Activated T-cell treated with anti-CD3 and anti-CD28 coated beads for 48 hours (primary cell): Measurements from ENCODE around the gene TRIM67.

Experiments
- DNase-seq: peaks from one replicate; pipeline ENCODE4 v3.0.0-alpha.2; 2020; ENCODE audit warnings: low read depth

Gene TRIM67

DNA sequence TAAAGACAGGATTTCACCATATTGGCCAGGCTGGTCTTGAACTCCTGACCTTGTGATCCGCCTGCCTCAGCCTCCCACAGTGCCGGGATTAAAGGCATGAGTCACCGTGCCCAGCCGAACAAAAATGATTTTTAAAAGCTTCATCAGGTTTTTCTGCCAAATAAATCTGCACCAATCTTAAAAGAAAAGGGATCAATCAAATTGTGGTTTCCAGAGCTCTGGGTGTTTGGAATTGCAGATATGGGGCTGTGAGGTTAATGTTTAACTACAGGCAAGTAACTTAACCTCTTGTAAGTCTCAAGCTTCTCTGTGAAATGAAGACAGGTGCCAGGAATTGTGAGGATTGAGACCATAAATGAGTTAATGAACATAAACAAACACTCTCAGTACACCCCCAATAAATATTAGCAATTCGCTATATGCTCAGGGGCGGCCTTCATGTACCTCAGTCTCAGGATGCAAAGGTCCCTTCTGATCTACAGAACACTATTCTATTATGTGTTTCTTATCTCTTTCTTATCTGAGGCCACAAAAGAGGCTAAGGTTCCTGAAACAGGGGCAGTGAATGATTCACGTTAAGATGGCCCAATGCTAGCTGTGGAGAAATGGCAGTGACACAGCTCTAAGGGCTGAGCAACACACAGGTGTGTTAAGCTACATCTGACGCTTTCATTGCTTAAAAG lies 72.0 kb downstream of the TRIM67 start:
- no peak for DNase-seq

DNA sequence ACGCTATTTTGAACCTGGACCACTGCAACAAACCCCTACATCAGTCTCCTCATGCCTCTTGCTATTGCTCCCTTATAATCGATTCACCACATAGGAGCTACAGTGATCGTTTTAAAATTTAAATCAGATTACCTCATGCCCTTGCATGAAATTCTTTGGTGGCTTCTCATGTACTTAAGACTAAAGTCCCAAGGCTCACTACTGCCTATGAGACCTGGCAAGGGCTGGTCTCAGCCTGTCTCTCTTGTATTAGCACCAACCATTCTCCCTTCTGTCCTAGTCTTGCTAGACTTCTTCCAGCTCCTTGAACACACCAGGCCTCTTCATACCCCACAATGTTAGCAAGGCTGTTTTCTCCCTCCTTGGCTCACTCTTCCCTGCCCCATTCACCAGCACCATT lies 72.6 kb downstream of the TRIM67 start:
- DNase-seq: no peak

DNA sequence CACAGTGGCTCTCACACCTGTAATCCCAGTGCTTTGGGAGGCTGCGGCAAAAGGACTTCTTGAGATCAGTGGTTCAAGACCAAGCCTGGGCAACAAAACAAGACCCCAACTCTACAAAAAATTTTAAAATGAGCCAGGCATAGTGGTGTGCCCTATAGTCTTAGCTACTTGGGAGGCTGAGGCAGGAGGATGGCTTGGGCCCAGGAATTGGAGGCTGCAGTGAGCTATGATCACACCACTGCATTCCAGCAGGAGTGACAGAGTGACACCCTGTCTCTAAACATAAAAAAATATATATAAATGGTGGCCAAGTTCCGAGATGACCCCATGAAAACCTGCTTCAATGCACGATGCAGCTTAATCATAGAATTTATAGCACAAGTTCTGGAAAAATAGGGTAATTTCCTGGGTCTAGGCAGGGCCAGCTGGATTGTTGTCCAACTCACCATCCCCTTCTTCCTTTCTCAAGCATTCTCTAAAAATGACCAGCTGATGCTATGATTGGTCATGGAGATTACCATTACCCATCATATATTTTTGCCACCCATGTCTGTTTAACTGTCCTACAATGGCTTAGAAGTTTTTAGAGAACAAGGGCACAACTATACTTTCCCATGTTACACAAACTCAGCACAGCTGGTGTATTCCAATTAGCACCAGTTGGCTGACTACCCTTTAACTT lies 73.8 kb downstream of the TRIM67 start:
- DNase-seq: no peak

DNA sequence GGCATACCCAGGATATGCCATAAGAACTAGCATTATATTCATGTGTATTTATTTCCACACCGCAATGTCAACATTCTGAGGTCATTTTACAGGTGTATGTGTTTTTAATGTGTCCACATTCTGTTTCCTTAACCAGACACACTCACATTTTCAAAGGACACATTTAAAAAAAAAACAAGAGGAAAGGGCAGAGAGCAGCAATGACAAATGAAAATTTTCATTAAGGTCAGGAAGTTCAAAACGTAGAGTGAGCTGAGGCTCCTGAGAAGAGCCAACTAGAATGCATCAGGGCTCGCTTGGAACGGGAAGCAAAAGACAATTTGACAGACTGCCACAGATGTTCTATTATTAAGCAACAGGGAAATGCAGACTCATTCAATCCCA lies 74.3 kb downstream of the TRIM67 start:
- no peak for DNase-seq

DNA sequence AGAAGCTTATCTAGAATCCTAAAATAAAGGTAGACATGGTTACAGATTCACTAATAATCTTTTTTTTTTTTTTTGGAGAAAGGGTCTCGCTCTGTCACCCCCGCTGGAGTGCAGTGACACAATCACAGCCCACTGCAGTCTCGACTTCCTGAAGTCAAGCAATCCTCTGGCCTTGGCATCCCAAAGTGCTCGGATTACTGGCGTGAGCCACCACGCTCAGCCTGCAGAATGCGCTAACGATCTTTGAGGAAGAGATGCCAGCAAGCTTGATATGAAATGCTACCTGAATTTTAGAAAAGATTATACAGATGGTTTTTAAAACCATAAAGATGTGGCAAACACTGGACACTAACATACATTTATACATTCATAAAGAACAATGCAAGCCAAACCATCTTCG lies 75.1 kb downstream of the TRIM67 start:
- DNase-seq: no peak

DNA sequence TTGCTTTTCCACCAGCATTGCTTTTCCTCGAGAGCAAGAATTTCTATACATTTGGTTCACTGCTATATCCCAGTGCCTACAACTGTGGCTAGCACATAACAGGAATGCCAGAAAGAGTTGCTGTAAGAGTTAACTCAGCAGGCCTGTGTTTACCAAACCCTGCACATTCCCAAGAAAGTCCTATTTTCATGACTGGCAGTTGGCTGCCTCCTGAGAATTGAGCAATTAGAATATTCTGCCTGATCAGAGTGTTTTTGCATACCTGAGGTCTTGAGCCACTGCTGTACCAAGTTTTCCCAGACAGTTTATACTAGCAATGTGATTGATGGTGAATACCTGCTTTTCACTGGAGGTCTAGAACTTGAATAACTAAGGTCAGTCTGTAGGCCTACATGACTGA lies 76.4 kb downstream of the TRIM67 start:
- DNase-seq: no peak

DNA sequence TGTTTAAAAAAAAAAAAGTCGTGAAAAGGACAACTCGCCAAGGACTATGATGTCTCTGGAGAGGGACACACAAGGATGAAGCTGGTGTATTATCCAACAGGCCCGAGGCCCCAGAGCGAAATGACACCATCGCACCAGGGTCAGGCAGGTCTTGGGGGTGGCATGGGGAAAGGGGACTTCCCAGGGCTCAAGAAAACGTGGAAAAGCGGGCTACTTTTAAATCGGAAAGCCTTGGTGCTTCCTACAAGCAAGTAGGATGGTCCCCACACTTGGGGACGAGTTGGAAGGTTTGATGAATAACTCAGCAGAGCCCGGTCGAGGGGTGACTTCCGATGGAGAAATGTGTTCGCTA lies 78.6 kb downstream of the TRIM67 start:
- peak; percentile 11 for DNase-seq

DNA sequence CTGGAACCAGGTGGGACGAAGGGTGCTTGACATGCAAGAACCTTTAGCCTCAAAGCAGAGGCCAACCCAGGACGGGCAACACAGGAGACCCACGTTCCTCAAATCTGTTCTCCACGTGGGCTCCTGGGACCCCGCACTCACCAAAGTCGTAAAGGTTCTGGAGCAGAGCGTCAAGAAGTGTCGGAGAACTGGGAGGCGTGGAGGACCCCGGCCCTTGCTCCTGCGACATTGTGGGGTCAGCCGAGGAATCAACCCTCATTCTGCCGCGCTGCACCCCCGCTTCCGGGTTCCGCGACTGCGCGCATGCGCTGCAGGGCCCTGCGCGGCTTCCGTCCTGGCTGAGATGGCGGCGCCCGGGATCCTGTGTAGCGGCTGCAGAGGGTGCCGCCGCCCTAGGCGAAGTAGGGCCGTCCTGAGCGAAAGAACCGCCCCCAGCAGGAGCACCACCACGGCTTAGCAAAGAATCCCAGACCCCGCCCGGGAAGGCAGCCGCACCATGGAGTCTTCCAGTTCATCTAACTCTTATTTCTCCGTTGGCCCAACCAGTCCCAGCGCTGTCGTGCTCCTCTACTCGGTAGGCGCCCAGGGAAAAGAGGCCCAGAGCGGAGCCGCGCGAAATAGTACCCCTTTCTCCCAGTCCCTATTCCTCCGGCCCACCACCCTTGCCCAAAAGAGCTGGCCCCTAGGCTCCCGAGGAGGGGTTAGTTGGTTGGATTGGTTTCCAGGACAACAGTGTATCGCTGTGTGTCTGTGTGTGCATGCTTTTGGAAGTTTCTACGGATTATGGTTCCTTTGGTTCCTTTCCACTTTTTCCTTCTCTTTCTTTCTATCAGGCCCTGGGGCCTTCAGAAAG lies 79.3 kb downstream of the TRIM67 start, which contains the start of gene GNPAT:
Gene GNPAT, plus strand, starts transcription at position 330 of the 853 bp plus-strand sequence. Its CDS starts 167 bp downstream, at position 497.
- peak; percentile 89 for DNase-seq

DNA sequence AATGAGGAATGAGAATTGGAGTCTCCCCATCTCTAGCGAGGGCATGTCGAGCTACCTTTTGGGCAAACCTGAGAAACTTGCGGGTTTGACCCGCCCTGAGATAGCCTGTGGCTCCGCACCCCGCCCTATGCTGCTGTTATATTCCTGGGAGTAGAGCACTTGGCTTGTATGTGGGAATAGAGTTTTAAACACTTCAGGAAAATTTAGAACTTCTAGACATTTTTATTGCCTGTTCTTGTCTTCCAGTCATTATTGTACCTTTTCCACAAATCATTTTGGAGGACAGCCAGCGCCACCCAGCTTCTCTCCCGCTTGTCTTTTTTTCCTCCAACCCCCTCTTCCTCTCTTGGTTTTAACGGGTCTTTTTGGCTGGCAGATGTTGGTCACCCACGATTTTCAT lies 79.9 kb downstream of the TRIM67 start:
- no peak for DNase-seq

DNA sequence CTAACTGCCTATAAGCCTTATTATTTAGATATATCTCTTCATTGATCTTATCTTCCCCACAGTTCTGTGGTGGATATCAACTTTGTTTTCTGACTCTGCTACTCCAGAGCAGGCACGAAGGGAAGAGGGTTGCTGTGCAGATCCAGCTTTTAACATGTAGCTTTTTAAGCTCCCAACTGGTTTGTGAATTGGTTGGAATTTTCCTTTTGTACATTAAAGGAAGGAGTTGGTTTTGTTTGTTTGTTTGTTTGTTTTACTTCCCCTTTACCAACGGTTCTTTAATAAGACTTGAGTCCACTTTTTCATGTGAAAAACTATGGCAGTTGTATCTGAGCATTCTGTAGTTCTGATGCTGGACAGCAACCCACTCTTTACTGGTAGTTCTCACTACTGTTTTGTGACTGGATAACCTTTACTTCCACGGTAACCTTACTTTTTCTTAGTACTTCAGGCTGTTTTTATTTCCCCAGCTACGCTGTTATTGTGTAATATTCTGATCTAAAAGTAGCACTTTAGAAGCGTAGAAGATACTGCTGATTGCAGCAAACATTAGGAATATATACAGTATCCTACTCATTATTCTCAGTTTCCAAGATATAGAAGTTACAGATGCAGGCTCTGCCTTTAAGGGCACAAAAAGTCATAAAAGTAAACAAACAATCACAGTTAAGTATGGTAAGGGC lies 80.8 kb downstream of the TRIM67 start:
- DNase-seq: no peak

DNA sequence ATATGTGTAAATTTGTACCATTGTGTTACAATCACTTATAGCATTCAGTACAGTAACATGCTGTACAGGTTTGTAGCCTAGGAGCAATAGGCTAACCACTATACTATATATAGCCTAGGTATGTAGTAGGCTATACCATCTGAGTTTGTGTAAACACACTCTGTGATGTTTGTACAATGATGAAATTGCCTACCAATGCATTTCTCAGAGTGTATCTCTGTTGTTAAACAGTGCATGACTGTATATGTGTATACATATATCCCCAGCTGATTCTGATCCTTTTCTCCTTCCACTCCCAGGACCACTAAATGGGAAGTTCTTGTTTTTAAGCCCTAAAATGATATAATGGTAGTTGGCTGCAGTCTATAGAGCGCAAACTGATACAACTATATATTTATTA lies 86.9 kb downstream of the TRIM67 start:
- no peak for DNase-seq

DNA sequence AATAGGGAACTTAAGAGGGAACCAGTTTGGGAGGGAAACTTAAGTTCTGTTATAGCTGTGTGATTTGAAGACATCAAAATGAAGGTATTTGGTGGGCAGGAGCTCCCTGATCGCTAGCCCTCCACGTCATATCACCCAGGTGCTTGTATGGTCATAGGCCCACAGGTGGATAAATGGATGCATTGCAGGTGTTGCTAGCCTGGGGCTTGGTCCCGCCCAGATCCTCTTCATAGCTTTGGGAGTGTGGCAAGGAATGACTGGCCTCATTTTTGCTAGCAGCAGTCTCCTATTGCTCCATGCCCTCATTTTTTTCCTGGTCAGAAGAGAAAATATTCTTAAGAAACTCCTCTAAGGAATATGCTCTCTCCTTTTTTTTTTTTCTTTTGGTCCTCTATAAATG lies 90.5 kb downstream of the TRIM67 start:
- DNase-seq: no peak

DNA sequence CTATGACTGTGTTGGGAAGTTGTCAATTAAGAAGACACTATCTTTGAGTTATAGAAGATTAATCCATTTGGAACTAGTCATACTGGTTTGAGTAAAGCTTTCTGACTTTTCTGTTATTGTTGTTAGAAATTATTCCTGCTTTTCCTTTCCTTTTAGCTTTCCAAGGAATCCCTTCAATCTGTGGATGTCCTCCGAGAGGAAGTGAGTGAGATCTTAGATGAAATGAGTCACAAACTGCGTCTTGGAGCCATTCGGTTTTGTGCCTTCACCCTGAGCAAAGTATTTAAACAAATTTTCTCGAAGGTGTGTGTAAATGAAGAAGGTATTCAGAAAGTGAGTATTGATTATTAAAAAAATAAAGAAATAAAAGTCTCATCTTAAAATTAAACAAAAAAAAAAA lies 98.5 kb downstream of the TRIM67 start:
- no peak for DNase-seq

DNA sequence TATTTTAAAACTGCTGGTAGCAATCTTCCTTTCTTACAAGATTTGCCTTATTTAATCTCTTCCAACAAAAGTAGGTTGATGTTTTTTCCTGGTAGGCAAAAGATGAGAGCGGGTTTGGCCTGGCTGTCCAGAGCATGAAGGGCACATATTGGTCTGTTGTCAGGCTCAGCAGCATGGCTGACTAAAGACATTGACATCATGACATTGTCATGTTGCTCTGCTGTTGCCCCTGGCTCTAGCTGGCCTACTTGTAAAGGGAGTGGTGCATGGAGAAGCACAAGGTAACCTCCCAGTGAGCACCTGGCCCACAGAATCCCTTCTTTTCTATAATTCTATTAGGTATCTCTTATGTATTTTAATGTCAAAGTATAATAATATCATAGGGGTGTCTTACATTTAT lies 102.8 kb downstream of the TRIM67 start:
- no peak for DNase-seq

DNA sequence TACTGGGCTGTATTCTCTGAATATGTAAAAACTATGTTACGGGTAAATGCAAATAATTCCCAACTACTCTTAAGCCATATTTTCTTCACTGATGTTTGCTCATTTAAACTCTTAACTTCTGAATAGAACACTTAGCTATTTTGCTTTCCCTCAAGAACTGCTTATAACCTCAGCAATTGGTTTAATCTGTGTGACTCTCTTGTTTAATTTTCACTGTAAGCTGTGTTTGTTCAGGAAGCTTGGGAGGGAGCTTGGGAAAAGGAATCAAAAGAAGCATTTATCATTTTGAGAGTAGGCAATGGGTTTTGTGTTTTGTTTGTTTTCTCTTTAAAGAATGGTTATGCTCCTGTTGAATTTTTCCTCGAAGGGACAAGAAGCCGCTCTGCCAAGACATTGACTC lies 103.5 kb downstream of the TRIM67 start:
- no peak for DNase-seq

DNA sequence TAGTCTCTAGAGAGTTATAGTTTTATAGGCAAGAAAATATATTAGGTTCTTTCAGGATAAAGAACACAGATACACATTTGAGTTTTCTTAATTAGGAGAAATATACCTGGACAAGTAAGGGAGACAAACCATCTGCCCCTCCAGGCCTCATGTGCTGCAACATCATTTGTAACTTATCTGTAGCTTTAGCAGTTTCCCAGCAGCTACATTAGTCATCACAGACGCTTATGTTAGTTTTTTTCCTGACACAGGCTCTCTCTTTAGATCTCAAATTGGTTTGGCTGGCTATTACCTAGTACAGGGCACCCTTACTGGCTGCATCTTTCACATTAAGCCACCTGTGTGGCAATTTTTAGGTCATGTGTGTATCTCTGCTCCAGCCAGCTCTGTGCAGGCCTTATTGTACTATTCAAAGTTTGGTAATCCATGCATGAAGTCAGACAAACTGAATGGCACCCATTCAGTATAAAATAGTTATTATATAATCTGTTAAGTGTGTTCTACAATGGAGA lies 105.0 kb downstream of the TRIM67 start:
- DNase-seq: no peak
